Colonic mucosa (tissue), 4 donors: ENCODE results near the gene CBX1. TPM values are rescaled to one million over a fixed set of nuclear protein-coding genes. Genes with fewer than 3 reads are reported as not detected.

Experiments
- DNase-seq: peaks from one replicate; pipeline ENCODE4 v3.0.0-alpha.2; 2020
- H3K27ac ChIP-seq: fragments of 200-600 bp; one replicate; pipeline ENCODE4 v1.8.0; 2021
- H3K27me3 ChIP-seq: fragments of 200-600 bp; one replicate; pipeline ENCODE4 v1.8.0; 2021
- H3K36me3 ChIP-seq: fragments of 200-600 bp; one replicate; pipeline ENCODE4 v1.8.0; 2021
- H3K4me1 ChIP-seq: fragments of 200-600 bp; one replicate; pipeline ENCODE4 v1.8.0; 2021; ENCODE audit warnings: mild to moderate bottlenecking
- H3K4me3 ChIP-seq: fragments of 200-600 bp; one replicate; pipeline ENCODE4 v1.8.0; 2021
- H3K9ac ChIP-seq, 2 donors: one replicate each; pipeline ENCODE4 v1.7.0; 2013; ENCODE audit warnings: control low read depth in 2 of 2, low read depth in 2 of 2, low read length in 2 of 2
- H3K9me3 ChIP-seq: fragments of 200-600 bp; one replicate; pipeline ENCODE4 v1.8.0; 2021
- CTCF ChIP-seq: fragments of 200-600 bp; IDR thresholded peaks from one replicate; pipeline ENCODE4 v1.8.0; 2022; ENCODE audit warnings: antibody characterized with exemption, mild to moderate bottlenecking
- intact Hi-C: fragments of 100-400 bp; cut with DNase I; formaldehyde crosslinking; loops from one replicate; pipeline ENCODE4 v1.14.1; 2022
- total RNA-seq, 2 donors: library from RNA; stranded (reverse); fragmentation: NEBNext Ultra II Directional in 1 of 2; extraction: Animal tissue kit (Norgen Biotek cat#: 25700) in 1 of 2; gene quantifications; one replicate each; pipeline ENCODE4 v1.2.1, GENCODE V29; 2021
- donor health status: healthy.
- donor health status: DM: no; HTN: no; CAD: no.
- donor health status: DM: no; HTN: no; CAD: no.

The CBX1 gene
- total RNA-seq, 2 donors from 2014 or later: 32.3 to 53.0 TPM

DNA sequence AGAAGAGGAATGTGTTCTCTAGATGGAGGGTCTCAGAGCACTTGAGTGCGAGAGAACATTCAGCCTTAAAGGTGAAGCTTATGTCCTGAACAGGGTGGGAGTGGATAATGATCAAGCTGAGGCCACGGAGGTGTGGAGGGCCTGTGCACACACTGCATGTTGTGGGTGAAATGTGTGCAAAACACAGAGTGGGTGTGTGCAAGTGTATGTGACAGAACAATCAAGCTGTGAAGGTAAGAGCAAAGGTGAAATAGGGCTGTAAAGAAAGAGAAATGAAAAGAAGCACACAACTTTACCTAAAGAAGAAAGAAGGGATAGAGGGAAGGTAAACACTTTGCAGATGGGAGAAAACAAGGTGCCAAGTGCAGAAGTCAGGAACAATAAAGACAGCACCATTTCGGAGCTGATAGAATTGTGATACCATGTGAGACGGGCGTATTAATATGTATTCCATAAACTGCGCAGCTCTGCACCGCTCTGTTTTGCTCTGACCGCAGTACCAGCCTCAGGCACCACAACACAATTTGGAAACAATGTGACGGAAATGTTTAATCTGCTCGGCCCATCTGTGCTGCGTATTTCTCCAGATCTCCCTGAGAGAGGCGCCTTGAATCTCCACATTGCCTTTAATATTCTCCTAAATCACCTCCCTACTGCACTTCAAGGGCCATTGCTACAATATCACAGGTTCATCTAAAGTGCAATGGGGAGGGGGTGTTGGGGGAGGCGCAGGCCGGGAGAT, 46.9 kb upstream of the CBX1 start:
- no peak overlapping the region for H3K4me3 ChIP-seq
- no peaks in the 10 kb centered on the region for H3K4me1 ChIP-seq
- no peak for DNase-seq
- intact Hi-C loops: loop anchor here (10.0 kb wide), 1 partner anchor 477 kb away; the partner anchor contains the start of gene HOXB9
- no peaks in the 10 kb centered on the region for H3K36me3 ChIP-seq
- no peak overlapping the region for H3K27ac ChIP-seq
- TF ChIP-seq CTCF: no peak
- H3K9me3 ChIP-seq: no peaks in the 10 kb centered on the region
- H3K27me3 ChIP-seq: no peaks in the 10 kb centered on the region
- no peak overlapping the region for H3K9ac ChIP-seq

GRCh38 chr17:48144976-48145798, 43.9 kb upstream of the CBX1 start:
- Histone ChIP-seq H3K4me1 (no peaks in the 10 kb centered on the region), H3K27me3 (no peaks in the 10 kb centered on the region), H3K4me3 (no peak overlapping the region), H3K9me3 (no peaks in the 10 kb centered on the region), H3K36me3 (no peaks in the 10 kb centered on the region), H3K27ac (no peak overlapping the region), H3K9ac (no peak overlapping the region)
- intact Hi-C loops: loop anchor here (10.0 kb wide), 1 partner anchor 480 kb away; the partner anchor contains the start of gene HOXB9
- DNase-seq: no peak
- no peak for TF ChIP-seq CTCF

GRCh38 chr17:48144231-48144630, 43.0 kb upstream of the CBX1 start:
- no peaks in the 10 kb centered on the region for H3K4me1 ChIP-seq
- no peaks in the 10 kb centered on the region for H3K9me3 ChIP-seq
- no peak overlapping the region for H3K9ac ChIP-seq
- no peaks in the 10 kb centered on the region for H3K36me3 ChIP-seq
- no peak for TF ChIP-seq CTCF
- no peak overlapping the region for H3K4me3 ChIP-seq
- H3K27ac ChIP-seq: no peak overlapping the region
- intact Hi-C loops: loop anchor here (10.0 kb wide), 1 partner anchor 481 kb away; the partner anchor contains the start of gene HOXB9
- DNase-seq: no peak
- H3K27me3 ChIP-seq: no peaks in the 10 kb centered on the region

DNA sequence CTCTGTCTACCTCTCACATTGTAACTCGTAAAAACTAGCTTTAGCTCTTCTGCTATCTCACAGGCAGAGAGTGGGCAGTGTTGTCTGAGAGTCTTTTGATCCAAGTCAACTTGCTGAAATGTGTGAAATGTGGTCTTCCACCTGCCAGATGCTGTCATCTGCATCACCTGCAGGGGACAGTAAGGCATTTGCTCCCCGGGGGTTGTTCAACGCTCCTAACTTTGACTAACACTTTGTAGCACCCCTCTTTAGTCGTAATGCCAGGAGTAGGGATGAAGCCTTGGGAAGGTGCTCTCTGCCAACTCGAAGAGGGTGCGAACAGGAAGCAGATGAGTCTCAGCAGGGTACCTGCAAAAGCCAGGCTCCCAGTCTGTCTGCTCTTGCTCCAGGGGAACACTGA, 42.4 kb upstream of the CBX1 start:
- no peaks in the 10 kb centered on the region for H3K9me3 ChIP-seq
- no peaks in the 10 kb centered on the region for H3K27me3 ChIP-seq
- H3K4me1 ChIP-seq: no peaks in the 10 kb centered on the region
- TF ChIP-seq CTCF: no peak
- no peak for DNase-seq
- intact Hi-C loops: loop anchor here (10.0 kb wide), 1 partner anchor 481 kb away; the partner anchor contains the start of gene HOXB9
- no peak overlapping the region for H3K27ac ChIP-seq
- H3K9ac ChIP-seq: no peak overlapping the region
- H3K36me3 ChIP-seq: no peaks in the 10 kb centered on the region
- H3K4me3 ChIP-seq: no peak overlapping the region

DNA sequence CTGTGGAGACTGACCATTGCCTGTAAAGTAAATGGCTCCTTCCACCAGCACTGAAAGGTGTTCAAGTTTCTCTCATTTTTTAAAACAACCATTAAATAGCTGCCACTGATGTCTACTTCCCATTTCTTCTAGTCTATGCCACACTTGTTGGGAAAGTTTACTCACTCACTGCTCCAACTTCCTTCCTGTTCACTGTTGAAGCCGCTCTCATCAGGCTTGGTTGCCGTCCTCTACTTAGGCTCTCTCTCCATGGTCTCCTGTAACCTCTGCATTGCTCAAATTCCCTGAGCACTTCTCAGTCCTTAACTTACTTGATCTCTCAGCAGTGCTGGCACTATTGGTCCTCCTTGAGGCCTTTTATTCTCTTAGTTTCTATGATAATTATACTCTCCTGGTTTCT, 38.7 kb upstream of the CBX1 start:
- no peak overlapping the region for H3K9ac ChIP-seq
- no peaks in the 10 kb centered on the region for H3K9me3 ChIP-seq
- H3K4me1 ChIP-seq: no peaks in the 10 kb centered on the region
- no peak for DNase-seq
- H3K27me3 ChIP-seq: no peaks in the 10 kb centered on the region
- intact Hi-C loops: loop anchor here (10.0 kb wide), 1 partner anchor 485 kb away; the partner anchor contains the start of gene HOXB9
- H3K36me3 ChIP-seq: no peaks in the 10 kb centered on the region
- no peak overlapping the region for H3K27ac ChIP-seq
- no peak for TF ChIP-seq CTCF
- H3K4me3 ChIP-seq: no peak overlapping the region
